ENCODE data around the gene DAPK1.
"Not testable (repeated sequence)": the region's sequence is repeated elsewhere in the genome, so short reads cannot be mapped to it uniquely, and the experiment has no call there.

Gene DAPK1

DNA sequence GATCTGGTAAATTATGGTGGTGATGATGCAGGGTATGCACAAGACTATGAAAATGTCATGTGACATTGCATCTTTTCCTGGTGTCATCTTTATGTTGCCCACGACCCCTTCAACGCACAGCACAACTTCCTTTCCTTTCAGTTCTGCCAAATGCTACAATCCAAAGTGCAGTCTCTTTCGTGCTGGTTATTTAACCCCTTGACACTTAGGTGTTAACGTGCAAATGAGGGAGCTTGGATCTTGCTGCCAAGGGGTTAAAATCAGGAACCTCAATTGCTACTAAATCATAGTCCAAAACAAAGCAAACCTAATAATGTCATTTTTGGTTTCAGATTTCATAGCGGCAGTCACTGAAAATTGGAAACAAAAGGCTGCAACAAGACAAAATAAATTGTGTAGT, 244.2 kb downstream of the DAPK1 start:
- DNase-seq (ENCODE audit: low spot score), result no peak

DNA sequence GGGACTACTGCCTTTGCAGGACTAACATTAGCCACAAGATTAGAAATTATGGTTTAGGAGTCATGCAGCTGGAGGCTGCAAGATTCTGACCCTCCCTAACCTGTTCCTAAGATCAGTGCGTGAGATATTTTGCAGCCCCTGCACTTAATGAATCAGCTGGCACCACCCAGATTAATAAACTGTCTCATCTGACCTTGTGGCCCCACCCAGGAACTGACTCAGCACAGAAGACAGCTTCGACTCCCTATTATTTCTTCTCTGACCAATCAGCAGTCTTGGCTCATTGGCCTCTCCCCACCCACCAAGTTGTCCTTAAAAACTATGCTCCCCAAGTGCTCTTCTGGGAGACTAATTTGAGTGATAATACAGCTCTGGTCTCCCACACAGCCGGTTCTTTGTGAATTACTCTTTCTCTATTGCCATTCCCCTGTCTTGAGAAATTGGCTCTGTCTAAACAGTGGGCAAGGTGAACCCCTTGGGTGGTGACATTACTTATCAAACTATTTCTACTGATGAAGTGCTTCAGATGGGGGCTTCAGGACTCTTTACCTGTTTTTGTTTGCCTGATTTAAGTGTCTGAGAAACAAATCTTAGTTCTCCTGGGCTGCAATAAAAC, 245.3 kb downstream of the DAPK1 start:
- DNase-seq (ENCODE audit: low spot score), result no peak

DNA sequence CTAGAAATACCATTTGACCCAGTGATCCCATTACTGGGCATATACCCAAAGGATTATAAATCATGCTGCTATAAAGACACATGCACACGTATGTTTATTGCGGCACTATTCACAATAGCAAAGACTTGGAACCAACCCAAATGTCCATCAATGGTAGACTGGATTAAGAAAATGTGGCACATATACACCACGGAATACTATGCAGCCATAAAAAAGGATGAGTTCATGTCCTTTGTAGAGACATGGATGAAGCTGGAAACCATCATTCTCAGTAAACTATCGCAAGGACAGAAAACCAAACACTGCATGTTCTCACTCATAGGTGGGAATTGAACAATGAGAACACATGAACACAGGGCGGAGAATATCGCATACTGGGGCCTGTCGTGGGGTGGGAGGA, 246.6 kb downstream of the DAPK1 start:
- DNase-seq (ENCODE audit: low spot score), result not testable (repeated sequence)

DNA sequence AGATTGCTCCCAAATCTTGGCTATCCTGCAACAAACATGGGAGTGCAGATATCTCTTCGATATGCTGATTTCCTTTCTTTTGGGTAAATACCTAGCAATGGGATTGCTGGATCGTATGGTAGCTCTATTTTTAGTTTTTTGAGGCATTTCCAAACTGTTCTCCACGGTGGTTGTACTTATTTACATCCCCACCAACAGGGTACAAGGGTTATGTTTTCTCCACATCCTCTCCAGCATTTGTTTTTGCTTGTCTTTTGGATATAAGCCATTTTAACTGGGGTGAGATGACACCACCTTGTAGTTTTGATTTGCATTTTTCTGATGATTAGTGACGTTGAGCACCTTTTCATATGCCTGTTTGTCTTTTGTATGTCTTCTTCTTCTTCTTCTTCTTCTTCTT, 248.5 kb downstream of the DAPK1 start:
- no peak for DNase-seq (ENCODE audit: low spot score)

DNA sequence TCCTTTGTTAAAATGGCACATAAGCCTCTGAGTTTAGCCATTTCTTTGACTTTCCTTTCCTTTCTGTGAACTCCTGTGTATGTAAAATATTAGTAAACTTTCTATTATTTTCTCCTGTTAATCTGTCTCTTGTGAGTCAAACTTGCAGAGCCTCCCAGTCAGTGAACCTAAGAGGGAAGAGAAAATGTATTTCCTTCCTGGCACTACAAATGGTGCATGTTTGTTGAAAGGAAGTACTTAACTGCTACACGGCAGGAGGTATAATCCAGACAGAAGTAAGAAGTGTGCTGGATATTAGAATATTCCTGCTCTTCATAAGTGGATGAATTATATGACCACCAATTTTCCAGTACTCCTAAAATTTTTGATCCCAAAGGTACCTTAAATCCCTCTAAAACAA, 251.2 kb downstream of the DAPK1 start:
- DNase-seq (ENCODE audit: low spot score), result no peak

DNA sequence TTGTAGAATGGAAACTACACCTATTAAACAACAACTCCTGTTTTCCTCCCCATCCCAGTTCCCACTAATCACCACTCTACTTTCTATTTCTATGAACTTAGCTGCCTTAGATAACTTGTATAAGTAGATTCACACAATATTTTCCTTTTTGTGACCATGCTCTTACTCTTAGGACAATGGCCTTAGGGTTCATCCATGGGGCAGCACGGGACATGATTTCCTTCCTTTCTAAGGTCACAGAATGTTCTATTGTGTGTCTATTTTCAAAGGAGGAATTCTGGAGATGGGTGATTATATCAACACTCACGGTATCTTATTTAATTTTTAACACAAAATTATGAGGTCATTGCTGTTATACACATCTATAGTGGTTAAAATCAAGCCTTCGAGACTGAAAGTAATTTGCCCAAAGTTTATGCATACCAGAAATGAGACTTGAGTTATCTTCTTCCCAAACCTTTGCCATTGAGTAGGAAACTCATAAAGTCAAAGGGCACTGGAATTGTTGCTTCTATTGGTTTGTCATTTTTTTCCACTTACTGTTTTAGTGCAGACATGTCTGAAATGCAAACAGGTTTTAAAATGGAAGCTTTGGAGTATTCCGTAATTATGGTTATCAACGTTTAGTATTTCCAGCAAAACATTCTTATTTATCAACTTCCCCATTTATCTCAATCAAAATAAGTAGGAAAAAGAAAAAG, 251.8 kb downstream of the DAPK1 start:
- DNase-seq (ENCODE audit: low spot score), result no peak

DNA sequence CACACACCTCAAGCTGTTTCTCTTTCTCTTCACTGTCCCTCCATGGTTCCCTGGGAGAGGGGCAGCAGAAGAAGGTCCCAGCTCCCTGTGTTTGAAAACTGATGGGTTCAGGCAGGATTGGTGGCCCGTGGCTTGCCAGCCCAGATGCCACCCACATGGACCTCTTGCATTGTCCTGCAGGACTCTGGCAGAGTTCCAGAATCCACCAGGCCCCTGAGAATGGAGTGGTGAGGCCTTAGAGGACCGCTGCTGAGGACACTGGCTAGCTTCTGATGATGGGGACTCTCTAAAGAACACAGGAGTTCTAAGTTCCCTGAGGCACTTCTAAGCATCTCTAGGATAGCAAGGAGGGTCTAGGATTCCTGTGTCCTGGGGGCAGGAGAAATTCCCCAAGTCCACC, 253.1 kb downstream of the DAPK1 start:
- no peak for DNase-seq (ENCODE audit: low spot score)

DNA sequence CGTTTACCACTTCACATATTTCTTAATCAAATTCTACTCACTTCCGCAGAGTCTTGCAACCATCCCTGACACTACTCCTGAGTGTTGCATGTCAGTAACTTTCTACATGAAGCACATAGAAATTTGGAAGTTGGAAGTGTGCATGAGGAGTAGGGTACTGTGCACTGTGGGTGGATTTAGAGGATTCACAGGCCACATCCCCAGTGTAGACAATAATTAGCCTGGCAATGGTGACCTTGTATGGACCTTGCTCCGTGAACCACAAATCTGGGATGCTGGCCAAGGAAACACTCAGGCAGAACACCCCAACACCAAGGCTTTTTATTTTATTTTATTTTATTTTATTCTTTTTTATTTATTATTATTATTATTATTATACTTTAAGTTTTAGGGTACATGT, 253.8 kb downstream of the DAPK1 start:
- no peak for DNase-seq (ENCODE audit: low spot score)

DNA sequence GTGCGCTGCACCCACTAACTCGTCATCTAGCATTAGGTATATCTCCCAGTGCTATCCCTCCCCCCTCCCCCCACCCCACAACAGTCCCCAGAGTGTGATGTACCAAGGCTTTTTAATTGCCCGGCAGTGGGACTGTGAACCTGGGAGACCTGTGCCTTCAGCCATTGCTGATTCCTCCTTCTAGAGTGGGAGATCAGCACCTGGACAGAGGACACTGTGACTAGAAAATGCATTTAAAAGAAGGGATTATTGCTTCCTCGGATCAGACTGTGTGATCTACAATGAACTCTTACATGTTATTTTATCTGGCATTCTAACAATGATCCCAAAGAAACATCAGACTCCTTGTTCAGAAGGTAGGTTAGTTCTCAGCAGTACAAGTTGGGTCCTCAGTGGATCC, 254.2 kb downstream of the DAPK1 start:
- DNase-seq (ENCODE audit: low spot score), result no peak

DNA sequence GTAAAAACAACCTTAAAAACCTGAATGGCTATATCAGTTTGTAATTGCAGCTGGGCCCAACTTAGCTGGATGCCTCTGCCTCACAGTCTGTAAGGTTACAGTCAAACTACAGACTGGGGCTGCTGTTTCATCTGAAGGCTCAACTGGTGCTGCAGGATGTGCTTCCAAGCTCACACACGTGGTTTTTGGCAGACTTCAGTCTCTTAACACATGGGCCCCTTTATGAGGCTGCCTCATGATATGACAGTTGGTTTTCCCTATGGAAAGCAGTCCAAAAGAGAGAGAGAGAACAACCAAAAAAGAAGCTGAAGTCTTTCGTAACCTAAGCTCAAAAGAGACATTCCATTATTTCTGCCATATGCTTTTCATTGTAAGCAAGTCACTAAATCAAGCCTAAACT, 255.6 kb downstream of the DAPK1 start:
- DNase-seq (ENCODE audit: low spot score), result no peak

Measured in activated CD4-positive, alpha-beta T cell treated with anti-CD3 and anti-CD28 coated beads, Interleukin-2, Interleukin-4, amounts not matched to agents 100 ng/mL and 50 ng/mL, durations not matched to agents 16 hours and 8 hours (primary cell).